PC-3 (cell line): Measurements from ENCODE around the gene TMEM163. TPM values are rescaled to one million over a fixed set of nuclear protein-coding genes. Genes with fewer than 3 reads are reported as not detected.

Experiments
- ATAC-seq: fragments of 200-7000 bp; cut with Tn5 transposase; 2 replicates; pipeline ENCODE4 v1.9.1; 2020; ENCODE audit warnings: mild to moderate bottlenecking, moderate library complexity
- BruUV-seq: library from RNA; stranded (reverse); fragments of 400-500 nt; replicated peaks from 2 replicates; lab custom pipeline; 2021; lab: Mats Ljungman, UMichigan
- CTCF ChIA-PET: fragments of 300-600 bp; sonication (Branson Sonifier 250); formaldehyde crosslinking; loops from one replicate; lab custom pipeline; 2022; ENCODE audit warnings: antibody characterized with exemption; lab: Charles Lee
- POLR2A ChIA-PET: fragments of 300-600 bp; sonication (Branson Sonifier 250); formaldehyde crosslinking; loops from one replicate; lab custom pipeline; 2022; ENCODE audit warnings: antibody characterized with exemption; ENCODE audit not compliant: unreplicated experiment; lab: Charles Lee
- DNase-seq: peaks from one replicate; pipeline ENCODE4 v3.0.0-alpha.2; 2015
- H2AFZ ChIP-seq: fragments of 300-600 bp; sonication (generic); 2 replicates; pipeline ENCODE4 v1.6.0; 2016; ENCODE audit warnings: antibody characterized with exemption, low read length
- H3F3A ChIP-seq: fragments of 300-600 bp; sonication (generic); one replicate; pipeline ENCODE4 v1.6.0; 2017; ENCODE audit warnings: antibody characterized with exemption, low read length, control low read depth, mild to moderate bottlenecking; ENCODE audit not compliant: unreplicated experiment
- H3K27ac ChIP-seq: fragments of 300-600 bp; sonication (generic); 2 replicates; pipeline ENCODE4 v1.5.1; 2016; ENCODE audit warnings: mild to moderate bottlenecking, low read length
- H3K27me3 ChIP-seq: fragments of 300-600 bp; sonication (generic); 2 replicates; pipeline ENCODE4 v1.6.1; 2016; ENCODE audit warnings: low read length, mixed read lengths
- H3K36me3 ChIP-seq: fragments of 300-600 bp; sonication (generic); 2 replicates; pipeline ENCODE4 v1.6.1; 2016; ENCODE audit warnings: low read depth, mixed run types, low read length, mixed read lengths
- H3K4me1 ChIP-seq: fragments of 300-600 bp; sonication (generic); 2 replicates; pipeline ENCODE4 v1.5.1; 2016; ENCODE audit warnings: low read length; ENCODE audit not compliant: insufficient read depth
- H3K4me2 ChIP-seq: fragments of 300-600 bp; sonication (generic); 2 replicates; pipeline ENCODE4 v1.6.0; 2016; ENCODE audit warnings: low read length
- H3K4me3 ChIP-seq: fragments of 300-600 bp; sonication (generic); 2 replicates; pipeline ENCODE4 v1.5.1; 2016; ENCODE audit warnings: mild to moderate bottlenecking, low read length, mixed read lengths
- H3K79me2 ChIP-seq: fragments of 300-600 bp; sonication (generic); 2 replicates; pipeline ENCODE4 v1.6.1; 2017; ENCODE audit warnings: low read length, mixed read lengths
- H3K9ac ChIP-seq: fragments of 300-600 bp; sonication (generic); 2 replicates; pipeline ENCODE4 v1.6.0; 2016; ENCODE audit warnings: mild to moderate bottlenecking, low read length
- H3K9me2 ChIP-seq: fragments of 300-600 bp; sonication (generic); replicated peaks from 2 replicates; pipeline ENCODE4 v1.6.1; 2016; ENCODE audit warnings: mixed run types, low read length, mixed read lengths
- H3K9me3 ChIP-seq: fragments of 300-600 bp; sonication (generic); 2 replicates; pipeline ENCODE4 v1.6.1; 2016; ENCODE audit warnings: low read length, mixed read lengths
- H4K20me1 ChIP-seq: fragments of 300-600 bp; sonication (generic); 2 replicates; pipeline ENCODE4 v1.6.1; 2016; ENCODE audit warnings: low read length, mixed read lengths
- CTCF ChIP-seq: fragments of 300-600 bp; sonication (generic); conservative IDR thresholded peaks from 2 replicates; pipeline ENCODE4 v1.5.1; 2017; ENCODE audit warnings: antibody characterized with exemption, low read depth, mild to moderate bottlenecking, low read length
- EZH2 ChIP-seq: fragments of 300-600 bp; sonication (generic); IDR thresholded peaks from one replicate; pipeline ENCODE4 v1.6.1; 2017; ENCODE audit warnings: antibody characterized with exemption, mild to moderate bottlenecking, low read length; ENCODE audit not compliant: unreplicated experiment
- EZH2phosphoT487 ChIP-seq: fragments of 300-600 bp; sonication (generic); IDR thresholded peaks from 2 replicates; pipeline ENCODE4 v1.6.1; 2018; ENCODE audit warnings: mild to moderate bottlenecking, antibody characterized with exemption, low read length, borderline replicate concordance
- intact Hi-C: fragments of 100-400 bp; cut with micrococcal nuclease; formaldehyde crosslinking; loops from 2 replicates; pipeline ENCODE4 v1.9.0; 2023
- total RNA-seq: library from RNA; depleted of rRNA; stranded (reverse); fragments of >200 nt; gene quantifications from 2 replicates; pipeline ENCODE4 v1.2.3, GENCODE V29; 2014

The TMEM163 gene
- total RNA-seq, 1 experiment from 2014 or later: 0.47 TPM

GRCh38 chr2:134736167-134736880 is 17.5 kb upstream of the TMEM163 start:
- POLR2A ChIA-PET: no interaction called here
- CTCF ChIA-PET: no interaction called here
- intact Hi-C loops: no loop called here
- H3K9me3 ChIP-seq: no peaks in the 10 kb centered on the region
- no peaks in the 10 kb centered on the region for H3K9me2 ChIP-seq
- no peak overlapping the region for H3K27ac ChIP-seq
- peak; percentile 86 for ATAC-seq
- no TSS peak for BruUV-seq
- peaks cover 26% of the 10 kb centered on the region for H3K4me1 ChIP-seq
- TF ChIP-seq CTCF: no peak
- TF ChIP-seq EZH2phosphoT487: no peak
- TF ChIP-seq EZH2: no peak
- no peak overlapping the region for H3K4me2 ChIP-seq
- no peaks in the 10 kb centered on the region for H3K36me3 ChIP-seq
- no peaks in the 10 kb centered on the region for H4K20me1 ChIP-seq
- no peaks in the 10 kb centered on the region for H3F3A ChIP-seq
- DNase-seq: peak; percentile 77
- no peak overlapping the region for H3K9ac ChIP-seq
- no peak overlapping the region for H2AFZ ChIP-seq
- H3K27me3 ChIP-seq: no peaks in the 10 kb centered on the region
- no peak overlapping the region for H3K4me3 ChIP-seq
- no peaks in the 10 kb centered on the region for H3K79me2 ChIP-seq

- CTCF ChIA-PET: no interaction called here
- ATAC-seq: no peak
Measured at GRCh38 chr2:134728163-134728562, 9.4 kb upstream of the TMEM163 start.

More at GRCh38 chr2:134728163-134728562, 9.4 kb upstream of the TMEM163 start:
- no peaks in the 10 kb centered on the region for H3K27me3 ChIP-seq
- H3K4me1 ChIP-seq: peaks cover 7% of the 10 kb centered on the region
- DNase-seq: no peak
- H3F3A ChIP-seq: no peaks in the 10 kb centered on the region
- POLR2A ChIA-PET: no interaction called here
- no peaks in the 10 kb centered on the region for H4K20me1 ChIP-seq
- no peak overlapping the region for H3K4me3 ChIP-seq
- TF ChIP-seq EZH2phosphoT487: no peak
- no peak for TF ChIP-seq CTCF
- TF ChIP-seq EZH2: no peak
- no TSS peak for BruUV-seq
- H3K27ac ChIP-seq: no peak overlapping the region
- intact Hi-C loops: no loop called here
- no peaks in the 10 kb centered on the region for H3K9me2 ChIP-seq
- no peaks in the 10 kb centered on the region for H3K9me3 ChIP-seq
- H3K4me2 ChIP-seq: no peak overlapping the region
- no peaks in the 10 kb centered on the region for H3K79me2 ChIP-seq
- H3K36me3 ChIP-seq: no peaks in the 10 kb centered on the region
- no peak overlapping the region for H3K9ac ChIP-seq
- H2AFZ ChIP-seq: no peak overlapping the region
